H1 (cell line): ENCODE measurements around the gene GLYR1. TPM values are rescaled to one million over a fixed set of nuclear protein-coding genes. Genes with fewer than 3 reads are reported as not detected.

ENCODE experiments used
- KDM4A ChIP-seq: IDR thresholded peaks from one replicate; pipeline ENCODE4 v1.7.1; 2012; ENCODE audit warnings: low read depth, mild to moderate bottlenecking, moderate library complexity, low read length, inconsistent platforms; ENCODE audit not compliant: severe bottlenecking
- POLR2AphosphoS5 ChIP-seq: IDR thresholded peaks from 2 replicates; pipeline ENCODE4 v1.6.1; 2011; ENCODE audit warnings: low read depth, low read length
- RBBP5 ChIP-seq: IDR thresholded peaks from 2 replicates; pipeline ENCODE4 v1.7.1; 2012; ENCODE audit warnings: low read depth, mild to moderate bottlenecking, inconsistent platforms, low read length, moderate library complexity, borderline replicate concordance
- SP1 ChIP-seq: IDR thresholded peaks from 2 replicates; pipeline ENCODE4 v1.6.1; 2011; ENCODE audit warnings: low read depth, low read length
- polyA plus RNA-seq, 7 experiments: library from polyadenylated mRNA; depleted of rRNA in 3 of 7; stranded (reverse) in 5 of 7; unstranded in 2 of 7; fragments of >200 nt in 5 of 7; fragments of 200-250 nt in 2 of 7; gene quantifications; 1 replicate in 5 of 7; 2 replicates in 1 of 7; 4 replicates in 1 of 7; pipeline versions ENCODE4 v1.2.1 to v1.2.3, GENCODE V29; 2011 to 2013; ENCODE audit warnings: missing spikeins in 2 of 7, mixed read lengths in 2 of 7
- total RNA-seq: library from RNA; stranded (reverse); fragmentation: NEBNext Ultra II Directional; extraction: Animal tissue kit (Norgen Biotek cat#: 25700); gene quantifications from 2 replicates; pipeline ENCODE4 v1.2.1, GENCODE V29; 2021

The GLYR1 gene
- total and polyA plus RNA-seq, 2 of the 8 experiments (the other 6 are each of a cell fraction or from before 2014, with no cell fraction given) = 50.2 to 115 TPM

DNA sequence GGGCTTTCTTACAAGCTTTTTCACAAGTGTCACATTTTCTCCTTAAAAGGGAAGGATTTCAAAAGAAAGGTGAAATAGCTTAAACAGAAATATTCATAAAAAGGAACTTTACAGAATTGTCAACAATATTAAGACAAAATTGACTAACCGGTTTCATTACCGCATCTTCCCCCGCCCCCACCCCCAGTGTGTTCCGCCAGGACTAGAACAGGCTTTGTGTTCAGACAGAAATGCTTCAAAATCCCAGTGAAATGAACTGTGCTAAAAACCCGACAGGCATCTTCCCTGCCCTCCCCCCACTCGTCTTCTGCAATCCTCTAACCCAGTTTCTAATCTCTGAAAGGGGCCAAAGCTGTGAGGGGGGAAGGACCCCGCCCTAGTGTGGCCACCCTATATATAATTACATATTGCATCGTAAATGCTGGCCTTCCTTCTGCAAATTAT is 43.7 kb downstream of the GLYR1 start (continued):
- TF ChIP-seq KDM4A = no peak
- TF ChIP-seq SP1 = no peak
- no peak for TF ChIP-seq RBBP5
- TF ChIP-seq POLR2AphosphoS5 = no peak
